Endothelial cell of umbilical vein (primary cell): ENCODE results near the gene B3GNT9.
A peak's percentile ranks its signal among the peaks of the same experiment; 100 is the strongest.

Experiments
- CTCF ChIP-seq, 2 donors: IDR thresholded peaks; 1 replicate in 1 of 2; 2 replicates in 1 of 2; pipeline ENCODE4 v1.5.1; 2011; ENCODE audit warnings: low read length in 2 of 2, mild to moderate bottlenecking in 2 of 2, moderate library complexity in 2 of 2, control low read depth in 1 of 2, inconsistent platforms in 1 of 2, low read depth in 1 of 2; ENCODE audit not compliant: insufficient read depth in 1 of 2; ENCODE audit errors: extremely low read depth in 1 of 2
- EZH2 ChIP-seq: IDR thresholded peaks from 2 replicates; pipeline ENCODE4 v1.6.1; 2012; ENCODE audit warnings: borderline replicate concordance, low read depth, mild to moderate bottlenecking, moderate library complexity, low read length, inconsistent platforms; ENCODE audit not compliant: severe bottlenecking
- MAX ChIP-seq: IDR thresholded peaks from 2 replicates; pipeline ENCODE4 v1.6.1; 2011; ENCODE audit not compliant: insufficient read depth, insufficient read length
- POLR2A ChIP-seq: IDR thresholded peaks from 2 replicates; pipeline ENCODE4 v1.6.1; 2012; ENCODE audit warnings: low read depth, mild to moderate bottlenecking, control low read depth, low read length

GRCh38 chr16:67163164-67163998, 12.6 kb upstream of the B3GNT9 start:
- TF ChIP-seq POLR2A (no peak), CTCF (IDR thresholded peaks at IDR 0.05; ENCODE audit: extremely low read depth in 1 of 2, insufficient read depth in 1 of 2, low read depth in 1 of 2, low read length in 2 of 2) (no peak), MAX (no peak), EZH2 (peak; percentile 72)
